ENCODE results near the gene BPIFB3. TPM values are rescaled to one million over a fixed set of nuclear protein-coding genes. Genes with fewer than 3 reads are reported as not detected.

The BPIFB3 gene
- polyA plus RNA-seq, 3 donors = not detected

- H3K4me1 Mint-ChIP-seq = no peaks in the 10 kb centered on the region
- no peak overlapping the region for H3K4me3 Mint-ChIP-seq
- Histone ChIP-seq H3K4me1 (ENCODE audit: control insufficient read depth in 1 of 2, insufficient read depth in 2 of 2, low read length in 2 of 2) (no peaks in the 10 kb centered on the region), H3K4me2 (replicated peaks; ENCODE audit: extremely low read depth, low read length, poor library complexity, severe bottlenecking) (no peak overlapping the region), H3K79me2 (ENCODE audit: insufficient read depth, low read length) (no peaks in the 10 kb centered on the region), H3K9ac (ENCODE audit: insufficient read depth, low read length, poor library complexity, severe bottlenecking) (no peak overlapping the region), H3K36me3 (replicated peaks in 1 of 2; ENCODE audit: control insufficient read depth in 1 of 2, insufficient read depth in 2 of 2, low read length in 2 of 2) (no peaks in the 10 kb centered on the region), H3K9me3 (replicated peaks in 1 of 2; ENCODE audit: control insufficient read depth in 1 of 2, insufficient read depth in 1 of 2, low read length in 2 of 2) (no peaks in the 10 kb centered on the region), H3K27ac (ENCODE audit: low read depth in 1 of 2, low read length in 2 of 2) (no peak overlapping the region), H4K20me1 (ENCODE audit: insufficient read depth, low read length) (no peaks in the 10 kb centered on the region), H3K27me3 (ENCODE audit: control insufficient read depth in 2 of 2, insufficient read depth in 2 of 2, low read length in 2 of 2) (no peaks in the 10 kb centered on the region), H2AFZ (ENCODE audit: insufficient read depth, low read depth, low read length, poor library complexity, severe bottlenecking) (no peak overlapping the region), H3K4me3 (replicated peaks in 1 of 3; ENCODE audit: low read depth in 2 of 3, low read length in 3 of 3) (no peak overlapping the region)
- TF ChIP-seq CTCF (IDR thresholded peaks at IDR 0.05) = no peak
- intact Hi-C loops (cut with micrococcal nuclease) = no loop called here
- WGBS (ENCODE audit: insufficient coverage) = 89% methylated on average over 11 of the region's 12 CpGs
- H3K27ac Mint-ChIP-seq = no peak overlapping the region
- no peak for DNase-seq
- peaks cover 0 to 2% (median 0%) of the 10 kb centered on the region in 7 donors for H3K9me3 Mint-ChIP-seq
- no peaks in the 10 kb centered on the region for H3K36me3 Mint-ChIP-seq
- H3K27me3 Mint-ChIP-seq (ENCODE audit: low read depth in 3 of 3) = peaks cover 1 to 3% (median 2%) of the 10 kb centered on the region in 3 donors
Measured at GRCh38 chr20:33013701-33014326, 39.9 kb upstream of the BPIFB3 start.

DNA sequence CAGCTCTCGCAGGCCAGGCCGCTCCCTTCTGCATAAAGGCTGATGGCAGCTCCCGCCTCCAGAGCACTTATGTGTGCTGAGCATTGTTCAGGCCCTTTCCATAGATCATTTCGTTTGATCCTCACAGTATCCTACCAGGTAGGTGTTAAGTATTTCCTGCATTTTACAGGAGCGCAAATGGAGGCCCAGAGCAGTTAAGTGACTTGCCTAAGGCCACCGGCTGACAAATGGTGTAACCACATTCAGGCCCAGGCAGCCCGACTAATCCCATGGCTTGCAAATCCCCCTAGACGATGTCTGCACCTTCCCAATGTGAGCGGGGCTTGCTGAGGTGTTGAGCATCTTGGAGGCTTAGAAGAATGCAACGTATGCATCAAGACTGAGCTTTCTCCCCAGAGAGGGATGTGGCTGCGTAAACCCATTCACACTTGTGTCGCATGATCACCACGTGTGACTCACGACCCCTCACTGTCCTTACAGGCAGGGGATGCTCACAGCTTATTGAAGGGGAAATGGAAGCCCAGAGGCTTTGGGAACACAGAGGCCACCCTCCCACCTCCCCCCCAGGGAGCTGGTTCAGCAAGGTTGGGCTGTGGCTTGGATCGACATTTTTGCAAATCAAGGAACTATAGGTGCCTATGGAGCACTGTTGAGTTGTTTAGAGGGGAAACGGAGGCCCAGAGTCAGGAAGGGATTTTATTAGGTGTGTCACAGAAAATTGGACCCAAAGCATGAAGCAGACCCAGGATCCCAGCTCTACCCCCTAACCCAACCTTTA, 39.2 kb upstream of the BPIFB3 start:
- no peaks in the 10 kb centered on the region for H3K4me1 ChIP-seq (ENCODE audit: control insufficient read depth in 1 of 2, insufficient read depth in 2 of 2, low read length in 2 of 2)
- H3K4me3 ChIP-seq (replicated peaks in 1 of 3; ENCODE audit: low read depth in 2 of 3, low read length in 3 of 3) = no peak overlapping the region
- H3K9ac ChIP-seq (ENCODE audit: insufficient read depth, low read length, poor library complexity, severe bottlenecking) = no peak overlapping the region
- Mint-ChIP-seq H3K36me3 (no peaks in the 10 kb centered on the region), H3K27ac (peak overlapping the region in 1 of 7 donors; percentile 39), H3K9me3 (peaks cover 0 to 2% (median 0%) of the 10 kb centered on the region in 7 donors), H3K4me1 (no peaks in the 10 kb centered on the region), H3K4me3 (no peak overlapping the region), H3K27me3 (ENCODE audit: low read depth in 3 of 3) (peaks cover 1 to 3% (median 2%) of the 10 kb centered on the region in 3 donors)
- no peaks in the 10 kb centered on the region for H4K20me1 ChIP-seq (ENCODE audit: insufficient read depth, low read length)
- WGBS (ENCODE audit: insufficient coverage) = 97% methylated on average over 7 of the region's 16 CpGs
- H3K79me2 ChIP-seq (ENCODE audit: insufficient read depth, low read length) = no peaks in the 10 kb centered on the region
- no peak overlapping the region for H2AFZ ChIP-seq (ENCODE audit: insufficient read depth, low read depth, low read length, poor library complexity, severe bottlenecking)
- no peaks in the 10 kb centered on the region for H3K36me3 ChIP-seq (replicated peaks in 1 of 2; ENCODE audit: control insufficient read depth in 1 of 2, insufficient read depth in 2 of 2, low read length in 2 of 2)
- no peaks in the 10 kb centered on the region for H3K27me3 ChIP-seq (ENCODE audit: control insufficient read depth in 2 of 2, insufficient read depth in 2 of 2, low read length in 2 of 2)
- intact Hi-C loops (cut with micrococcal nuclease) = no loop called here
- no peak overlapping the region for H3K27ac ChIP-seq (ENCODE audit: low read depth in 1 of 2, low read length in 2 of 2)
- no peak for TF ChIP-seq CTCF (IDR thresholded peaks at IDR 0.05)
- no peak overlapping the region for H3K4me2 ChIP-seq (replicated peaks; ENCODE audit: extremely low read depth, low read length, poor library complexity, severe bottlenecking)
- no peak for DNase-seq
- H3K9me3 ChIP-seq (replicated peaks in 1 of 2; ENCODE audit: control insufficient read depth in 1 of 2, insufficient read depth in 1 of 2, low read length in 2 of 2) = no peaks in the 10 kb centered on the region

Measured in CD14-positive monocyte (primary cell).